GM19438 (cell line): Measurements from ENCODE around the gene OR6B3.

Source experiments
- ATAC-seq: cut with Tn5 transposase; IDR thresholded peaks from one replicate; pipeline ENCODE4 v1.9.1; 2021; ENCODE audit warnings: low read depth; ENCODE audit not compliant: unreplicated experiment

The OR6B3 gene

DNA sequence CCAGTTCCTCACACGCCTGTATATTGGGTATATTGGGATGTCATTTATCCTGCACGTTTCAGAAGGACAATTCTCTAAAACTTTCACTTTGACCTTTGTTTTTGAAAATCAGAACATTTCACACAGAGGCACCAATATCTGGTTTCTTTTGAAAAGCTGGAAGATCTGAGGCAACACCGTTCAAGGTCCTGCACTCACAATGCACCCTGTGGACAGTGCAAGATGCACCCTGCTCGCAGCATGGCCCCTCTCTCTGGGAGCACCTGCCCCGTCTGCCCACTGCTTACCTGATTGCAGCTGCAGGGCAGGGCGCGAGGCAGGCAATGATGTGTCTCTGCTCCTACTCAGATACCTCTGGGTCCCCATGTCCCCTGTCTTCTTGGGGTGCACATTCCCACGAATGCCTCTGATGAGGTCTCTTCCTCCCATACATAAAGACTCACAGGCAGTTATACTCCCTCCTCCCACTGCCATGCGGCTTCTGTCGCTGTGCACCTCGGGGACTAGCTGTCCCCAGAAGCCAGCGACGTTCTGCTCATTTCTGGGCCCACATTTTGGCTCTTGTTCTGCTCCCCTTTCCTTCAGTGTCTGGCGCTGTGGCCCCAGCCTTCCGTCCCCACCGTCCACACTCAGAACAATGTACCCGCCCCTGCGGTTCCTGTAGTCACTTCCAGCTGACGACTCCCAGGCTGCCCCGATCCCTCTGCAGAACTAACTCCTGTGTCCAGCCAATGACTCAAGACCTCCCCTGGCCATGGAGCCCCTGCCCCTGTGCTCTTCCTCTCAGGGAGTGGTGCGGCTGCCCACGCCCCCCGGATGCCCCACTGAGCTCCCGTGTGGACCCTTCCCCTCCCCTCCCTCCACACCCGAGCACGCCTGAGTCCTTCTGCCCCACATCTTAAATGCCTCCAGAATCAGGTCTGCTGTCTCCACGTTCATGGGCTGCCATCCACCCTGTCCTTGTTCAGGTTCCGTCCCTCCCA lies at the start of gene OR6B3:
Gene OR6B3, minus strand, starts transcription at position 349 of the 983 bp plus-strand sequence.
- ATAC-seq = no peak

DNA sequence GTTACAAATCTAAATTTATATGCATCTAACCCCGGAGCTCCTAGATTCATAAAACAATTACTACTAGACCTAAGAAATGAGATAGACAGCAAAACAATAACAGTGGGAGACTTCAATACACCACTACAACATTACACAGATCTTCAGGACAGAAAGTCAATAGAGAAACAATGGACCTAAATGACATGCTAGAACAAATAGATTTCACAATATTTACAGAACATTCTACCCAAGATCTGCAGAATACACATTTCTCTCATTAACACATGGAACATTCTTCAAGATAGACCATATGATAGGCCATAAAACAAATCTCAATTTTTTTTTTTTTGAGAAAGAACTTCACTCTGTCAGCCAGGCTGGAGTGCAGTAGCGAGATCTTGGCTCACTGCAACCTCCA lies 45.0 kb upstream of the OR6B3 start:
- ATAC-seq = no peak

DNA sequence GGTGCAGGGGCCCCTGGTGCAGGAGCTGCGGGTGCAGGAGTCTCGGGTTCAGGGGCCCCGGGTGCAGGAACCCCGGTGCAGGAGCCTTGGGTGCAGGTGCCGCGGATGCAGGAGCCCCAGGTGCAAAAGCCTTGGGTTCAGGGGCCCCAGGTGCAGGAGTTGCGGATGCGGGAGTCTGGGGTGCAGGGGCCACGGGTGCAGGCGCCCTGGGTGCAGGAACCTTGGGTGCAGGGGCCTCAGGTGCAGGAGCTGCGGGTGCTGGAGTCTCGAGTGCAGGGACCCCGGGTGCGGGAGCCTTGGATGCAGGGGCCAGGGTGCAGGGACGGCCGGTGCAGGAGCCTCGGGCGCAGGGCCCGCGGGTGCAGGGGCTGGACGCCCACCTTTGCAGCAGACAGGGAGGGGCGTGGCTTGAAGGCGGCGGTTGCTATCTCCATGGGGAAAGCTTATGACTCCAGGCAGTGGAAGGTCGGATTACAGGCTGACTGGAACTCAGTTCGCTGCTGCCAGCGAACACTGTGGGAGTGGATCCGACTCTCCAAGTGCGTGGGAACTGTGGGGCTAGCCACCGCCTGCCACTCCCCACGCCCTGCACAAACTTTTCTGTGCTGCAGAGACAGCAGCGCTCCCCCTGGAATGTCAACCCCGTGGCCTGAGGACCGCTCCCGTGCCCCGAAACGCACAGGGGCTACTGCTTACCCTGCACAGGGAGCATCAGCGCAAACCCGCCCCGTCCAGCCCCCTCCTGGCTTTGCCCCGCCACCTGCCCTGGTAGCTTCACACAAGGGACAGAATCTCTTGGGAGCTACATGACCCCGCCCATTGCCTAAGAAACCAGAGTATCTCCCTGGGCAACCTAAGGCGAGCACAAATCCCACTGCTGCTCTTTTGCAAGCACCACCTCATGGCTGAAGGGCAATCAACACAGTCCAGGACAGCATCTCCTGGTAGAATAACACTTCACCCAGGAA lies 42.5 kb upstream of the OR6B3 start:
- no peak for ATAC-seq

DNA sequence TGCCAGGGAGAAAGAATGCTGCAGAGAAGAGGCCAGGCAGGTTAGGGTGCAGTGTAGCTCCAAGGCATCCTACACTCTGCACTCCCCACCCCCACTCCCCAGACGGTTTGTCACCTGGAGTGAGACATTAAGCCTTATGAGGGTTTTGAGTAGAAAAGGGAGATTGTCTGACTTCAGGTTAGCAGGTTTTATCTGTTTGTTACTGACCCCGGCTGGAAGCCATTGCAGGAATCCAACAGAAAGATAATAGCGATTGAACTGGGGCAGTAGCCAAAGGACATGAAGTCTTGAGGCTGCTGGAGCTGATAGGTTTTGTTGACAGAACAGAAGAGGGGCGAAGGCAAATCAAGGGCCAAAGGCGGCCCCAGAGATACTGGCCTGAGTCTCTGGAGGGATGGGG lies 36.0 kb upstream of the OR6B3 start:
- no peak for ATAC-seq

DNA sequence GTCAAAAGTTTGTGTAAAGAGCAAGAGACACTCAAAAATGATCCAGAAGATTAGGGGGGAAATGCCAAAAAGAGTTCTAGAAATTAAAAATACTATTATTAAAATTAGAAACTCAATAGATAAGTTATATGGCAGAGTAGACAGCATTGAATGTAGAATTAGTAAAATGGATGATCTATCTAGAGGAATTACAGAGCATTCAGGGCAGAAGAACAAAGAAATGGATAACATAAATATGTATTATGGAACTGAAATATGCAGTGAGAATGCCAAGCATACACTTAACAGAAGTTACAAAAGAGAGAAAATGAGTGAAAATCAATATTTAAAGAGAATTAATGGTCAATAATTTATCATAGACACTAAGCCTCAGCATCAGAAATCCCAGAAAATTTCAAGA lies 33.2 kb upstream of the OR6B3 start:
- ATAC-seq = no peak

DNA sequence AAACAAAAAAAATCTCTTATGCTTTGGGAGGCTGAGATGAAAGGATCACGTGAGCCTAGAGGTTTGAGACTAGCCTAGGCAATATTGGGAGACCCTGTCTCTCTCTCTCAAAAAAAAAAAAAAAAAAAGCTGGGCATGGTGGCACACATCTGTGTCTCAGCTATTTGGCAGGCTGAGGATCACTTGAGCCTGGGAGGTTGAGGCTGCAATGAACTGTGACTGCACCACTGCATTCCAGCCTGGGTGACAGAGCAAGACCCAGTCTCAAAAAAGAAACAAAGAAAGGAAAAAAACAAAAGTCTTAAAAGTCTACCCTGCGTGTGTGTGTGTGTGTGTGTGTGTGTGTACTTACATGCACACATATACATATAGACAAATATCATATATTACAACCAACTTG lies 25.3 kb upstream of the OR6B3 start:
- ATAC-seq = no peak

DNA sequence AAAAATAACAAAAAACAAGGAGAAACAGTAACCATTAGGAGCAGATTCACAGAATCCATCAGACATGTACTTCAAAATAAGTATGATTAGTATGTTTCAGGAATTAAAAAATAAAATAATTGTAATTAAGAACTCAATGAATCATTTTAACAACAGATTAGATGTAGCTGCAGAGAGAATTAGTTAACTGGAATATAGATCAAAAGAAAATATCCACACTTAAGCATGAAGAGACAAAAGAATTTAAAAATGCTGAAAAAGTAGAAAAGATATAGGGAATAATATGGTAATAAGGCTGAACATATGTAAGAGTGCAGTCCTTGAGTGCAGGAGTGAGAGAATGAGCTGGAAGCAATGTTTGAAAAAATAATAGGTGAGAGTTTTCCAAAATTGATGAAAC lies 24.1 kb upstream of the OR6B3 start:
- no peak for ATAC-seq

DNA sequence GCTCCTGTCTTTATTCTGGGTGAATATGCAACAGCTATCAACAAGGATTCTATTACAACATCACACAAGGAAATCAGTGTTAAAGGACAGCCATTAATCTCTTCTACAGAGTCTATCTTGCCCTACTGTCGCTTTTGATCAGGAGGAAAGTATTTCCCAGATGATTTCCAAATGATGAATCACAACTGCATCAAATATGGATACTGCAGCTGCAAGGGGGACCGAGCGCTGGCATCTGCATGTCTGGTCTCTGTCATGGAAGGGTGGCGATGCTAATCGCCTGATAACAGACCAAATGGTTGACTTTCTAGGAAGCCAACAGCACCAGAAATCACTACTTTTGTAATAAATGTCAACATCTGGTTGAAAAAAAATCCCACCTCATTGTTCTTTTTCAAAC lies 21.2 kb upstream of the OR6B3 start:
- ATAC-seq = no peak

DNA sequence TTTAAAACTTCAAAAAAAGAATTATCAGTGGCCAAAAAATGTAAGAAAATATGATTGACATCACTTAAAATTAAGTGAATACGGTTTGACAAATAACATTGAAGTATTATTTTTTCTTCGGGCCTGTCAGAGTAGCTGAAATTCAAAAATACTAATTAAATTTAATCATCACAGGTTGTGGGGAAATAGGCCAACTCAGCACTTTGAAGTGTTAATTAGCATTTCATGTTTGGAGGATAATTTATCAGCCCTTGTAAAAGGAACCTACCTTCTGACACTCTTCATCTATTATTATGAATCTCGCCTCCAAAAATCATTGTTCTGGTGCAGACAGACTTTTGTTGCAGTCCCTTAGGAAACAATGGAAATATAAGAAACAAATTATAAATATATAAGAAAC lies 17.6 kb upstream of the OR6B3 start:
- ATAC-seq = no peak

DNA sequence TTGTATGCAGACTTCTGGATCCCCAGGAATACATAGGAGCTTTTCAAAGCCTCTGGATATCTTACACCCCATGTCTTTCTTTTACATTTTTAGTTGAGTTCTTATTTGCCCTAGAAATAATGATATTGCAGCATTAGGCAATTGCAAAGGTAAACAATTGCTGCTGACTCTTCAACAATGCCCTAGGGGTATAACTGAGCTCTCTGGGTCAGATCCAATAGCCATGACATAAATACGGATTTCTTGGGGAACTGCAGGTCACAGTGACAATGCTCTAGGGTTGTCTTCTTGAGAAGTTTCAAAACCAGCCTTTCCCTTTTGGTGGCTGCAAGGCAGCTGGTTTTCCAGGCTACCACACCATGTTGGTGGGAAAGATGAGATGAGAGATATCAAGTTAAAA lies 16.5 kb upstream of the OR6B3 start:
- ATAC-seq = no peak

DNA sequence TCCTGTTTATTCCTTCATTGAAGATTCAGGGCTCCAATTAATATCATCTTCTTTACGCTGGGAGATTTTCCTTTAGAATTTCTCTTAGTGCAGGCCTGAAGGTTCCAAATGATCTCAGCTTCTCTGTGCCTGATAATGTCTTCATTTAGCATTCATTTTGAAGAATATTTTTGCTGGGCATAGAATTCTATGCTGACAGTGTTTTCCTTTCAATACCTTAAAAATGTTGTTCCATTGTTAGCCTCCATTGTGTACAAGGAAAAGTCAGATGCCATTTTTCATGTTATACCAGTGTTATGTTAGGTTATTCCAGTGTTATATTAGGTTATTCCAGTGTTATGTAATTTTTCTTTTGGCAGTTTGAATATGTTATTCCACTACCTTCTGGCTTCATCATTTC lies 14.9 kb upstream of the OR6B3 start:
- no peak for ATAC-seq

DNA sequence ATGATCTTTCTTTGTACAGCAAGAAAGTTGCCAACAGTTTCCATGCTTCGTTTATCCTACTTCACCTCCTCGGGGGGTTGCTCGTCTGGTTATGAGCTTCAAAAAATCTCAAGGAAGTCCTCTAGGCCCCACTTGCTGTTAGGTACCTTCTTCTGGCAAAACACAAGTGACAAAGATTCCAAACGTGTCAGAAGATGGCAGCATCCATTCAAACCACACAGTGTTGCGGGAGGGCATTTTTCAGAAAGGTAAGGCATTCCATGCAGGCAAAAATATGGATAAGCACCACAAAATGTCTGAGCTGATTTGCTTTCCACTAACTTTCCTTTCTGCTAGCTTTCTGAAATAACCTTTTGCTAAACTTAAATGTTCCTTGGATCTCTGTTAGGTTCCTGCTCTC lies 13.2 kb upstream of the OR6B3 start:
- no peak for ATAC-seq

DNA sequence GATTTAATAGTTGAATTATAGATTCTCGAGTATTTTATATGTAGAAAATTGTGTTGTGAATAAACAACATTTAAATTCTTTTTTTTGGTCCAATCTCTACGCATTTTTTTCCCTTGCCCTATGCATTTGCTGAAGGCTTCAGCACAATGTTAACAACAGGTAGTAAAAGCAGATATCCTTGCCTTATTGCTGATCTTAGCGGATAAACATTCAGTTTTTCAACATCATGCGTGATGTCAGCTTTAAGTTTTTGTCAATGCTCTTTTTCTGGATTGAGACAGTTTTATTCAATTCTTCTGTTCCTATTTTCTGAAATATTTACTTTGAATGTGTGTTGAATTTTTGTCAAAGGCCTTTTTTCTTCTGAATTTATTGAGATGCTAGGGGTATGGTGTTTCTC lies 11.6 kb upstream of the OR6B3 start:
- ATAC-seq = no peak

DNA sequence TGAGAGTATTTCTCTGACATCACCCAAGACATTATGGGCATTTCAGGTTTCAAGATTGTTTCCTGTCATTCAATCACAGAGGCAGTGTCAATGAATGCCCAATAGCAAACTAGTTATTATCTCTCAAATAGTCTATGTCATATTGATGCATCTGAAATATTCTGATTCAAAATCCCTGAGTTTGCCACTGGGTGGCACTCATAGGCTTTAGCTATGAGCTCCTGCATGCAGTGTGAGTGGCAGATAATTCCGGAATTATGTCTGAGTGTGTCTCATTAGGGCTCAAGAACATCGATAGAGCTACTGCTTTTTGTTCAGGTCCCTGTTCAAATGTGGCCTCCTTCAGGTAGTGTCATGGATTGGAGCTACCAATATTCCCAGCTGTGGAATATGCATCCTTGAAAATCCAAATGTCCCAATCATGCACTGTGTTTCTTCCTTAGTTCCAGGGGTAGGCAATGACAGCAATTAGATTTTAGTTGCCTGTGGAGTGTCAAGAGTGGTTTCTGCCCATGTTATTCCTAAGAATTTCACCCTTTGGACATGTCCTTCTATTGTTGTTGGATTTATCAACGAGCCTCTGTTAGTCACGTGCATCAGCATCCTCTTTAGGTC lies 7.8 kb upstream of the OR6B3 start:
- ATAC-seq = no peak

DNA sequence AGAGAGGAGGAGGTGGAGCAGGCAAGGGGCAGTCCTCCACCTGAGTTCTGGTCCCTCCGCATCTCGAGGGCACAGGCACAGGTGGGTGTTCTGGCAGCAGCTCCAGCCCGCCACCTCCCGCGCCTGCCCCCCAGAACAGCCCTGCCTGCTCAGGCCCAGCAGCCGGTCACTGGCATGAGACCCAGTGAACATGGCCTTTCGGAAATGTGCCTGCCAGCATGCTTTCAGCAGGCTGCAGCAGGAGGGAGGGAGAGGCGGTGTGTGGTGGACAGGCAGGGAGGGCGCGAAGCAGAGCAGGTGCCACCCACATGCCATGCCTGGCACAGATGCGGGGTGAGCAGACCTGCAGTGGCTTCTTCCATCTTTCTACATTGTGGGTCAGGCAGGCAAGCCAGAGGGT lies 3.4 kb upstream of the OR6B3 start:
- ATAC-seq = no peak

DNA sequence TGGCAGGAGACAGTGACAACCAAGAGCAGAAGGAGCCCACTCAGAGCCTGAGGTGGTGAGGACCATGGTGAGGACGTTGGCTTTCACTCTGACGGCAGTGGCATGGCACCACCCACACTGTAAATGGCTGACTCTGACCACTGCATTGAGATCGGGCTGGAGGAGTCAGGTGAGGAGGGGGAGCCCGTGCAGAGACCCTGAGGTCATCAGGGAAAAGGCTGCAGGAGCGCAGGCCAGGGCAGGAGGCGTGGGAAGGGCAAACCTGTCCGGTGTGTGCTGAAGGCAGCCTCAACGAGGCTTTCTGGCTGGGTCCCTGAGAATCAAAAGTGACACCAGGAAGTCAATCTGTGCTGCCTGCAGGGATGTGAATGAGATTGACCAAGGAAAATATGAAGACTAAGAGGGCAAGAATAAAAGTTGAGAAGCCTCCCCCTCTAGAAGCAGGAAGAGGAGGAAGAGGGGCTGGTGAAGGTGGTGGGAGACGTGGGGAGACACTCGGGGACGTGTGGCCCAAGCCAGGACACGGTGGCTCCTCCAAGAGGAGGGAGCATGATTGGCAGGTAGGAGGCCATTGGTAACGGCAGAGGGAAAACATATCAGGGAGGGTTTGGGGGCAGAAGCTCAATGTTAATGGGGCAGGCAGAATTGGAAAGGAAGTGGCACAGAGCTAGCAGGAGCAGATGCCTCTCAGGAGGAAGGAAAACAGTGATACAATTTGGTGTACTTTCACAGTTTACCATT lies 2.0 kb upstream of the OR6B3 start:
- no peak for ATAC-seq

DNA sequence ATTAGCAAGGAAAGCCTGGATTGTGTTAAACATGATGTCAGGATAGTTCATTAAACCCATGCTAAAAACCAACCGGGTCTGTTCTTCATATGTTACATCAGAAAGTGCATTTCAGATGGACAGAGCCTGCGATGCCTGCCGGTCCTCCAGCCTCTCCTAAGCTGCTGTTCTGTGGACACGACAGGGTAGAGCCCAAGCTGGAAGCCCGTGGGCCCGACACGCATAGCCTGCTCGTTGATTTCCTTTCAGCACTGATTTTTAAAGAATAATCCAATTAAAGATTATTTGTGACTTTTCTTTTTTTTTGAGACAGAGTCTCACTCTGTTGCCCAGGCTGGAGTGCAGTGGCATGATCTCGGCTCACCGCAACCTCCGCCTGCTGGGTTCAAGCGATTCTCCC lies 797 bp downstream of the OR6B3 start:
- ATAC-seq = no peak

DNA sequence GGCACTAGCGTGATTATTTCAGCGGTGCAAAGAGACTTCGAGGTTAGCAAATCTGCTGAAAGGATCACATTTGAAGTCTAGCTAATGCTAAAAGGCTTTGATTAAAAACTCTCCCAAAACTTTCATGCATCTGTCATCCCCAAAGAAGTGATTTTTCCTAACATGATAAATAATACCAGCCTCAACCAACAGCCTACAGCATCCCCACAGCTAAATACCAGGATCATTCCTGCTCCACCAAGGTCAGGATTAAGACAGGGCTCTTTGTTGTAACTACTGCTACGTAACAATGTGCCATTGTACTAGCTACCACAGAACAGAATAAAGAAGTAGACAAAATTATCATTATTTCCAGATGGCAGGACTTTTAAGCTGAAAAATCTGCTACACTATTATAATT lies 1.6 kb downstream of the OR6B3 start:
- ATAC-seq = no peak

DNA sequence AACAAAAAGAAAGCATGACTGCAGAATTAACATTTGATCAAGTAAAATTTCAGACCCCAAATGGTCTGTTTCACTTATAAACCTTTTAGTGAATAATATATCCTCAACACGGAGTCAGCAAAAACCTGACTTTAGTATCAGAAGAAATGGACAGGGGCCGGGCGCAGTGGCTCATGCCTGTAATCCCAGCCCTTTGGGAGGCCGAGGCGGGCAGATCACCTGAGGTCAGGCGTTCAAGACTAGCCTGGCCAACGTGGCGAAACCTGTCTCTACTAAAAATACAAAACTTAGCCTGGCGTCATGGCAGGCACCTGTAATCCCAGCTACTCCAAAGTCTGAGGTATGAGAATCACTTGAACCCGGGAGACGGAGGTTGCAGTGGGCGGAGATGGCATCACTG lies 3.0 kb downstream of the OR6B3 start:
- no peak for ATAC-seq

DNA sequence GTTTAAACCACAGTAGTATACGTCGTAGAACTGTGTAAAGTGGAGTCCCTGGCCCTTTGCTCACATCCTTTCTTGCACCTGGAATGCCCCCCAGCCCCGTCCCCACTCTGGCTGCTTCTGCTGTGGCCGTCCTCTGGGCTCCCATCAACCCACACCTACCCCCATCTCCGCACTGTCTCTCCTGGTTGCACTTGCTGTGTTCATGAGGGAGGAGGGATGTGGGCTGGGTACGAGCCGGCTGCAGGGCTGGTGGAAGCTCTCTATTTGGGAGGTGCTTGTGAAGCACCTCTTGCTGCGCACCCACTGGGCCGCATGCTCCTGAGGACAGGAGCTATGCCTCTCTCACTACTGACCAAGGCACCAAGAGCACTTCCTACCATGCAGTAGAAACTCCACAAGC lies 5.1 kb downstream of the OR6B3 start:
- ATAC-seq = no peak
